ENCODE measurements around the gene CD63.

DNA sequence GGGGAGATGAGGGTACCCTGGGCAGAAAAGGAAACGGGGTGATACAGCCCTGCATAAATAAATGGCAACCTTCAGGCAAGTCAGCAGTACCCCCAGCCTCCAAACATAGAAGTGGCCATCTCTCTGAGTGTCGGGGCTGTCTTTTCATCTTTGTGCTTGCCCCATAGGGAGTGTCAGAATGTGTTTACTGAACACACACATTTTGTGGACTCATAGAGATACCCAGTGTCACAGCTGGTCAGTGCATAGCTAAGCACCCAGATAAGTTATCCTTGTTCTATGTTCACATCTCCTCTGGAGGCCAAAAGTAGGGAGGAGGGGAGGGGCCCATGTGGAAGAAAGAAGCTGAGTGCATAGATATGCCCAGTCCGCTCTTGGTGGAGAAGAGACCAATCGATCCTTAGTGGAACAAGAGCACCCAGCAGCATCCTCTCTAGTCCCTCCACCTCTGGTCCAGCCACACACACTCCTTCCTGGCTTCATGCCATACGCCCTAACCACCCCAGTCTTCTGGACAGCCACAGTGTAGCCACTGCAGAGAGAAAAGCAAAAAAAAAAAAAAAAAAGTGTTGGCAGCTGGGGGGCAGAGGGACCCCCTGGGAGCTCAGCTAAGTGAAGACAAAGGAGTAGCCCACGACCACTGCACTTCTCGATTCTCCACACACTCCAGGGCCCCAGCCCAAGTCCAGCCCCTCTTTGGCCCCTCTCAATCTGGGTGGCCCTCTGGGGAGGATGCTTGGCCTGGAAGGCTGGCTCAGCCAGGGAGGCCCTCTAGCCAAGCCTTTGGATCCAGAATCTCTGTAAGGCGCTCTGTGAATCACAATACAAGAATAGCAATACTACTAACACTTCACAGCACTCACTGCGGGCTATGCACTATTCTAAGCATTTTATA, 23.7 kb downstream of the CD63 start:
- no peak for TF ChIP-seq ZNF263 (CRISPR knock-in tag; IDR thresholded peaks at IDR 0.05; ENCODE audit: low read depth)
- TF ChIP-seq, protein P1, sequence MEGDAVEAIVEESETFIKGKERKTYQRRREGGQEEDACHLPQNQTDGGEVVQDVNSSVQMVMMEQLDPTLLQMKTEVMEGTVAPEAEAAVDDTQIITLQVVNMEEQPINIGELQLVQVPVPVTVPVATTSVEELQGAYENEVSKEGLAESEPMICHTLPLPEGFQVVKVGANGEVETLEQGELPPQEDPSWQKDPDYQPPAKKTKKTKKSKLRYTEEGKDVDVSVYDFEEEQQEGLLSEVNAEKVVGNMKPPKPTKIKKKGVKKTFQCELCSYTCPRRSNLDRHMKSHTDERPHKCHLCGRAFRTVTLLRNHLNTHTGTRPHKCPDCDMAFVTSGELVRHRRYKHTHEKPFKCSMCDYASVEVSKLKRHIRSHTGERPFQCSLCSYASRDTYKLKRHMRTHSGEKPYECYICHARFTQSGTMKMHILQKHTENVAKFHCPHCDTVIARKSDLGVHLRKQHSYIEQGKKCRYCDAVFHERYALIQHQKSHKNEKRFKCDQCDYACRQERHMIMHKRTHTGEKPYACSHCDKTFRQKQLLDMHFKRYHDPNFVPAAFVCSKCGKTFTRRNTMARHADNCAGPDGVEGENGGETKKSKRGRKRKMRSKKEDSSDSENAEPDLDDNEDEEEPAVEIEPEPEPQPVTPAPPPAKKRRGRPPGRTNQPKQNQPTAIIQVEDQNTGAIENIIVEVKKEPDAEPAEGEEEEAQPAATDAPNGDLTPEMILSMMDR (IDR thresholded peaks at IDR 0.05): no peak
- TF ChIP-seq NR1H2 (CRISPR knock-in tag; IDR thresholded peaks at IDR 0.05): no peak
- TF ChIP-seq, protein P2, sequence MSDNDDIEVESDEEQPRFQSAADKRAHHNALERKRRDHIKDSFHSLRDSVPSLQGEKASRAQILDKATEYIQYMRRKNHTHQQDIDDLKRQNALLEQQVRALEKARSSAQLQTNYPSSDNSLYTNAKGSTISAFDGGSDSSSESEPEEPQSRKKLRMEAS (CRISPR knock-in tag; IDR thresholded peaks at IDR 0.05): no peak
- TF ChIP-seq JUN (CRISPR knock-in tag; IDR thresholded peaks at IDR 0.05): no peak
- no peak for TF ChIP-seq MXD4 (CRISPR knock-in tag; IDR thresholded peaks at IDR 0.05; ENCODE audit: borderline replicate concordance)
- TF ChIP-seq ELF4 (CRISPR knock-in tag; IDR thresholded peaks at IDR 0.05; ENCODE audit: low read depth): no peak
- no peak for TF ChIP-seq ZNF138 (CRISPR knock-in tag; conservative IDR thresholded peaks at IDR 0.05)
- TF ChIP-seq, protein P3, sequence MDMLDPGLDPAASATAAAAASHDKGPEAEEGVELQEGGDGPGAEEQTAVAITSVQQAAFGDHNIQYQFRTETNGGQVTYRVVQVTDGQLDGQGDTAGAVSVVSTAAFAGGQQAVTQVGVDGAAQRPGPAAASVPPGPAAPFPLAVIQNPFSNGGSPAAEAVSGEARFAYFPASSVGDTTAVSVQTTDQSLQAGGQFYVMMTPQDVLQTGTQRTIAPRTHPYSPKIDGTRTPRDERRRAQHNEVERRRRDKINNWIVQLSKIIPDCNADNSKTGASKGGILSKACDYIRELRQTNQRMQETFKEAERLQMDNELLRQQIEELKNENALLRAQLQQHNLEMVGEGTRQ (CRISPR knock-in tag; IDR thresholded peaks at IDR 0.05): no peak
- no peak for TF ChIP-seq ZNF416 (CRISPR knock-in tag; IDR thresholded peaks at IDR 0.05)
- no peak for TF ChIP-seq SP1 (CRISPR knock-in tag; conservative IDR thresholded peaks at IDR 0.05)
- TF ChIP-seq, protein P4, sequence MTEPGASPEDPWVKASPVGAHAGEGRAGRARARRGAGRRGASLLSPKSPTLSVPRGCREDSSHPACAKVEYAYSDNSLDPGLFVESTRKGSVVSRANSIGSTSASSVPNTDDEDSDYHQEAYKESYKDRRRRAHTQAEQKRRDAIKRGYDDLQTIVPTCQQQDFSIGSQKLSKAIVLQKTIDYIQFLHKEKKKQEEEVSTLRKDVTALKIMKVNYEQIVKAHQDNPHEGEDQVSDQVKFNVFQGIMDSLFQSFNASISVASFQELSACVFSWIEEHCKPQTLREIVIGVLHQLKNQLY (CRISPR knock-in tag; IDR thresholded peaks at IDR 0.05): no peak
- TF ChIP-seq, protein P5, sequence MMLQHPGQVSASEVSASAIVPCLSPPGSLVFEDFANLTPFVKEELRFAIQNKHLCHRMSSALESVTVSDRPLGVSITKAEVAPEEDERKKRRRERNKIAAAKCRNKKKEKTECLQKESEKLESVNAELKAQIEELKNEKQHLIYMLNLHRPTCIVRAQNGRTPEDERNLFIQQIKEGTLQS (CRISPR knock-in tag; conservative IDR thresholded peaks at IDR 0.05): no peak

All from WTC11 (cell line).